Hematopoietic multipotent progenitor cell treated with erythropoietin and hydrocortisone succinate and interleukin-3 and kit ligand, for 6 days (in vitro differentiated cells): ENCODE measurements around the gene GPR62.

Source experiments
- DNase-seq: peaks from one replicate; pipeline ENCODE4 v3.0.0-alpha.2; 2015

Gene GPR62

GRCh38 chr3:51994530-51994929 lies 39.3 kb downstream of the GPR62 start:
- no peak for DNase-seq

- peak; percentile 98 for DNase-seq
Observed at GRCh38 chr3:51995346-51996163, 40.4 kb downstream of the GPR62 start, which contains the start of gene RPL29. Gene RPL29, minus strand, starts transcription at chr3:51995895. Its CDS starts 434 bp downstream, at chr3:51995461.

- no peak for DNase-seq
Observed at GRCh38 chr3:51997172-51997571, 42.0 kb downstream of the GPR62 start.

GRCh38 chr3:51997935-51998596 lies 42.9 kb downstream of the GPR62 start:
- no peak for DNase-seq

- DNase-seq: no peak
Observed at GRCh38 chr3:51998774-51999173, 43.6 kb downstream of the GPR62 start.

- DNase-seq: peak; percentile 85
Observed at GRCh38 chr3:51999846-52000245, 44.7 kb downstream of the GPR62 start.

- peak; percentile 86 for DNase-seq
Observed at GRCh38 chr3:52001443-52001974, 46.3 kb downstream of the GPR62 start.

- no peak for DNase-seq
Observed at GRCh38 chr3:52002748-52003147, 47.6 kb downstream of the GPR62 start.

GRCh38 chr3:52004163-52004787 lies 49.1 kb downstream of the GPR62 start:
- DNase-seq: peak; percentile 38

GRCh38 chr3:52004906-52005395 lies 49.8 kb downstream of the GPR62 start:
- no peak for DNase-seq

- DNase-seq: no peak
Observed at GRCh38 chr3:52005571-52005986, 50.4 kb downstream of the GPR62 start.

- DNase-seq: peak; percentile 61
Observed at GRCh38 chr3:52006017-52006819, 51.0 kb downstream of the GPR62 start.

- DNase-seq: no peak
Observed at GRCh38 chr3:52006820-52007133, 51.6 kb downstream of the GPR62 start.
